Measurements from ENCODE around the gene AGPAT4.

DNA sequence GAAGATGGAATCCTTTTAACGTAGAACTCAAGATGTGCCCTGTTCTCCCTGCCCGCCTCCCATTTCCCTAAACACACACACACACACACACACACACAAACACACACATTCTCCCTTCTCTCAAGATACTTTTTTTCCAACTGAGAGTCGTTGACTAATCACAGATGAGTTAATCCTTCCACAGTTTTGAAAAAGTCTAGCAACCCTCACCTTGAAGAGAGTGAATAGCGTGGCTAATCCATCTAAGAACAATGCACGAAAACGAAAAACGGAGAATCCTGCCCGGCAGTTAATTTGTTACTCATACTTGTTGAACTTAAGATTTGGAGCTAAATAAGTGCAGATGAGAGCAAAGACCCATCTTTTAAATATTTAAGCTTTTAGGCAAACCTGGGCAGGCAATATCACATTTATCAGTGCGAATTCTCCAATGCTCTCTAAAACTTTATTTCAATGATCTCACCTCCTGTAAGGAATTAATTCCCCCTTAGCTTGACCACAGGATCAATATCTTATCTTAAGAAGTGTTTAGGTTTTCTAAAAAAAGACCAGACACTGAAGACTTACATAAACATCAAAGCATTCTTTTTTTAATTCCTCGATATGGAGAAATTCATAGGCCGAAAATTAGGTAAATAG, 1.1 kb downstream of the AGPAT4 start:
- TF ChIP-seq EZH2 (IDR thresholded peaks at IDR 0.05; ENCODE audit: low read depth) (no peak), CTCF (conservative IDR thresholded peaks at IDR 0.05) (no peak)
